ENCODE data around the gene VEGFD.

DNA sequence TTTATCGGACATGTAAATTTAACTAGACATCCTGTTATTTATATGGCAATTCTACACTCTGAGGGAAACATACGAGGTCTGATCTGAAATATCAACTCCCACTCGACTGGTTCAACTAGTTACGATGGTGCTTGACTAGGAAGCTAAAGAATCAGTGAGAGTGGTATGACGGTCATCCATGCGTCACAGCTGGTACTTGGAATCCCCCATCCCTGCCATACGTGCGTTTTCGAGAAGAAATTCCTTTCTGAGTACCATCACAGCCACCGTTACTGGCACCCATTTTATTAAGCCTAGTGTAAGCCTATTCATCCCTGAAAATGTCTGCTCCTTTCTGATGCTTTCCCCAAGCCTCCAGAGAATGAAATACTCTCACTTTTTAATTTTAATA lies 48.2 kb downstream of the VEGFD start:
- TF ChIP-seq EP300 (IDR thresholded peaks at IDR 0.05) (no peak), POLR2A (IDR thresholded peaks at IDR 0.05; ENCODE audit: low read length) (no peak), TP53 (CRISPR knock-in tag; IDR thresholded peaks at IDR 0.05) (no peak), CHD4 (IDR thresholded peaks at IDR 0.05; ENCODE audit: borderline replicate concordance) (no peak), FOXS1 (CRISPR knock-in tag; IDR thresholded peaks at IDR 0.05) (no peak)
- TF ChIP-seq, protein P1, sequence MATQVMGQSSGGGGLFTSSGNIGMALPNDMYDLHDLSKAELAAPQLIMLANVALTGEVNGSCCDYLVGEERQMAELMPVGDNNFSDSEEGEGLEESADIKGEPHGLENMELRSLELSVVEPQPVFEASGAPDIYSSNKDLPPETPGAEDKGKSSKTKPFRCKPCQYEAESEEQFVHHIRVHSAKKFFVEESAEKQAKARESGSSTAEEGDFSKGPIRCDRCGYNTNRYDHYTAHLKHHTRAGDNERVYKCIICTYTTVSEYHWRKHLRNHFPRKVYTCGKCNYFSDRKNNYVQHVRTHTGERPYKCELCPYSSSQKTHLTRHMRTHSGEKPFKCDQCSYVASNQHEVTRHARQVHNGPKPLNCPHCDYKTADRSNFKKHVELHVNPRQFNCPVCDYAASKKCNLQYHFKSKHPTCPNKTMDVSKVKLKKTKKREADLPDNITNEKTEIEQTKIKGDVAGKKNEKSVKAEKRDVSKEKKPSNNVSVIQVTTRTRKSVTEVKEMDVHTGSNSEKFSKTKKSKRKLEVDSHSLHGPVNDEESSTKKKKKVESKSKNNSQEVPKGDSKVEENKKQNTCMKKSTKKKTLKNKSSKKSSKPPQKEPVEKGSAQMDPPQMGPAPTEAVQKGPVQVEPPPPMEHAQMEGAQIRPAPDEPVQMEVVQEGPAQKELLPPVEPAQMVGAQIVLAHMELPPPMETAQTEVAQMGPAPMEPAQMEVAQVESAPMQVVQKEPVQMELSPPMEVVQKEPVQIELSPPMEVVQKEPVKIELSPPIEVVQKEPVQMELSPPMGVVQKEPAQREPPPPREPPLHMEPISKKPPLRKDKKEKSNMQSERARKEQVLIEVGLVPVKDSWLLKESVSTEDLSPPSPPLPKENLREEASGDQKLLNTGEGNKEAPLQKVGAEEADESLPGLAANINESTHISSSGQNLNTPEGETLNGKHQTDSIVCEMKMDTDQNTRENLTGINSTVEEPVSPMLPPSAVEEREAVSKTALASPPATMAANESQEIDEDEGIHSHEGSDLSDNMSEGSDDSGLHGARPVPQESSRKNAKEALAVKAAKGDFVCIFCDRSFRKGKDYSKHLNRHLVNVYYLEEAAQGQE (IDR thresholded peaks at IDR 0.05), result no peak
- TF ChIP-seq, protein P2, sequence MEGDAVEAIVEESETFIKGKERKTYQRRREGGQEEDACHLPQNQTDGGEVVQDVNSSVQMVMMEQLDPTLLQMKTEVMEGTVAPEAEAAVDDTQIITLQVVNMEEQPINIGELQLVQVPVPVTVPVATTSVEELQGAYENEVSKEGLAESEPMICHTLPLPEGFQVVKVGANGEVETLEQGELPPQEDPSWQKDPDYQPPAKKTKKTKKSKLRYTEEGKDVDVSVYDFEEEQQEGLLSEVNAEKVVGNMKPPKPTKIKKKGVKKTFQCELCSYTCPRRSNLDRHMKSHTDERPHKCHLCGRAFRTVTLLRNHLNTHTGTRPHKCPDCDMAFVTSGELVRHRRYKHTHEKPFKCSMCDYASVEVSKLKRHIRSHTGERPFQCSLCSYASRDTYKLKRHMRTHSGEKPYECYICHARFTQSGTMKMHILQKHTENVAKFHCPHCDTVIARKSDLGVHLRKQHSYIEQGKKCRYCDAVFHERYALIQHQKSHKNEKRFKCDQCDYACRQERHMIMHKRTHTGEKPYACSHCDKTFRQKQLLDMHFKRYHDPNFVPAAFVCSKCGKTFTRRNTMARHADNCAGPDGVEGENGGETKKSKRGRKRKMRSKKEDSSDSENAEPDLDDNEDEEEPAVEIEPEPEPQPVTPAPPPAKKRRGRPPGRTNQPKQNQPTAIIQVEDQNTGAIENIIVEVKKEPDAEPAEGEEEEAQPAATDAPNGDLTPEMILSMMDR (IDR thresholded peaks at IDR 0.05), result no peak
